IPS-15b (cell line): ENCODE data around the gene CR1L.
"Not testable (repeated sequence)": the region's sequence is repeated elsewhere in the genome, so short reads cannot be mapped to it uniquely, and the experiment has no call there.

Experiments
- H3K27me3 ChIP-seq: one replicate; pipeline ENCODE4 v1.6.1; 2013; ENCODE audit warnings: low read length; ENCODE audit not compliant: control insufficient read depth, insufficient read depth
- H3K36me3 ChIP-seq: one replicate; pipeline ENCODE4 v1.6.1; 2013; ENCODE audit warnings: low read length; ENCODE audit not compliant: control insufficient read depth, insufficient read depth
- H3K4me1 ChIP-seq: one replicate; pipeline ENCODE4 v1.6.1; 2013; ENCODE audit warnings: mild to moderate bottlenecking, low read length; ENCODE audit not compliant: control insufficient read depth, insufficient read depth
- H3K4me3 ChIP-seq: one replicate; pipeline ENCODE4 v1.5.1; 2013; ENCODE audit warnings: low read depth, low read length
- H3K9ac ChIP-seq: one replicate; pipeline ENCODE4 v1.6.1; 2013; ENCODE audit warnings: low read depth, mild to moderate bottlenecking, low read length
- H3K9me3 ChIP-seq: one replicate; pipeline ENCODE4 v1.6.1; 2013; ENCODE audit warnings: mild to moderate bottlenecking, low read length; ENCODE audit not compliant: control insufficient read depth, insufficient read depth

CR1L gene

GRCh38 chr1:207644852-207645634 is at the start of gene CR1L:
TSS of gene CR1L (plus strand) at chr1:207645133. CDS start at chr1:207645234, 101 bp downstream.
- Histone ChIP-seq H3K4me3 (peak within 1 kb of the TSS; percentile 93), H3K9ac (peak within 1 kb of the TSS; percentile 77), H3K36me3 (no peaks in the 10 kb centered on the region), H3K27me3 (peaks cover 2% of the 10 kb centered on the region), H3K9me3 (no peaks in the 10 kb centered on the region), H3K4me1 (peaks cover 37% of the 10 kb centered on the region)

- Histone ChIP-seq H3K4me1 (peaks cover 6% of the 10 kb centered on the region), H3K9me3 (no peaks in the 10 kb centered on the region), H3K36me3 (no peaks in the 10 kb centered on the region), H3K4me3 (no peak overlapping the region), H3K9ac (no peak overlapping the region), H3K27me3 (no peaks in the 10 kb centered on the region)
Measured at GRCh38 chr1:207603777-207604176, 41.2 kb upstream of the CR1L start.

- H3K9me3 ChIP-seq: no peaks in the 10 kb centered on the region
- H3K9ac ChIP-seq: no peak overlapping the region
- no peak overlapping the region for H3K4me3 ChIP-seq
- no peaks in the 10 kb centered on the region for H3K27me3 ChIP-seq
- no peaks in the 10 kb centered on the region for H3K36me3 ChIP-seq
- H3K4me1 ChIP-seq: peaks cover under 1% of the 10 kb centered on the region
Measured at GRCh38 chr1:207605444-207606361, 39.2 kb upstream of the CR1L start.

- H3K27me3 ChIP-seq: no peaks in the 10 kb centered on the region
- H3K4me3 ChIP-seq: no peak overlapping the region
- no peak overlapping the region for H3K9ac ChIP-seq
- no peaks in the 10 kb centered on the region for H3K4me1 ChIP-seq
- no peaks in the 10 kb centered on the region for H3K9me3 ChIP-seq
- no peaks in the 10 kb centered on the region for H3K36me3 ChIP-seq
Measured at GRCh38 chr1:207606362-207606755, 38.6 kb upstream of the CR1L start.

GRCh38 chr1:207612762-207613161 is 32.2 kb upstream of the CR1L start:
- Histone ChIP-seq H3K27me3 (no peaks in the 10 kb centered on the region), H3K9me3 (peaks cover 7% of the 10 kb centered on the region), H3K36me3 (no peaks in the 10 kb centered on the region)

GRCh38 chr1:207619871-207620542 is 24.9 kb upstream of the CR1L start:
- no peak overlapping the region for H3K9ac ChIP-seq
- no peak overlapping the region for H3K4me3 ChIP-seq
- peaks cover 3% of the 10 kb centered on the region for H3K4me1 ChIP-seq
- no peaks in the 10 kb centered on the region for H3K36me3 ChIP-seq
- no peaks in the 10 kb centered on the region for H3K9me3 ChIP-seq
- H3K27me3 ChIP-seq: no peaks in the 10 kb centered on the region

More at GRCh38 chr1:207612762-207613161, 32.2 kb upstream of the CR1L start:
- no peak overlapping the region for H3K9ac ChIP-seq
- H3K4me3 ChIP-seq: no peak overlapping the region
- H3K4me1 ChIP-seq: no peaks in the 10 kb centered on the region

- H3K4me1 ChIP-seq: peaks cover 3% of the 10 kb centered on the region
Measured at GRCh38 chr1:207620543-207620893, 24.4 kb upstream of the CR1L start.

GRCh38 chr1:207625504-207626071 is 19.3 kb upstream of the CR1L start:
- not testable (repeated sequence) for H3K36me3 ChIP-seq, H3K4me1 ChIP-seq, H3K27me3 ChIP-seq, H3K4me3 ChIP-seq, H3K9me3 ChIP-seq, H3K9ac ChIP-seq

More at GRCh38 chr1:207620543-207620893, 24.4 kb upstream of the CR1L start:
- Histone ChIP-seq H3K9me3 (no peaks in the 10 kb centered on the region), H3K4me3 (no peak overlapping the region), H3K9ac (no peak overlapping the region), H3K36me3 (no peaks in the 10 kb centered on the region), H3K27me3 (no peaks in the 10 kb centered on the region)

- no peak overlapping the region for H3K9ac ChIP-seq
- no peaks in the 10 kb centered on the region for H3K9me3 ChIP-seq
- H3K27me3 ChIP-seq: no peaks in the 10 kb centered on the region
- peaks cover 17% of the 10 kb centered on the region for H3K4me1 ChIP-seq
- H3K36me3 ChIP-seq: no peaks in the 10 kb centered on the region
- H3K4me3 ChIP-seq: no peak overlapping the region
Measured at GRCh38 chr1:207626972-207627337, 18.0 kb upstream of the CR1L start.

- Histone ChIP-seq H3K9me3 (no peaks in the 10 kb centered on the region), H3K4me1 (peaks cover 18% of the 10 kb centered on the region), H3K9ac (no peak overlapping the region), H3K27me3 (no peaks in the 10 kb centered on the region), H3K36me3 (no peaks in the 10 kb centered on the region), H3K4me3 (no peak overlapping the region)
Measured at GRCh38 chr1:207627496-207627895, 17.4 kb upstream of the CR1L start.

GRCh38 chr1:207628776-207629175 is 16.2 kb upstream of the CR1L start:
- Histone ChIP-seq H3K27me3 (no peaks in the 10 kb centered on the region), H3K9ac (no peak overlapping the region), H3K4me1 (peaks cover 27% of the 10 kb centered on the region), H3K4me3 (no peak overlapping the region), H3K36me3 (no peaks in the 10 kb centered on the region), H3K9me3 (no peaks in the 10 kb centered on the region)
